ENCODE data around the gene SEC23IP. TPM values are rescaled to one million over a fixed set of nuclear protein-coding genes. Genes with fewer than 3 reads are reported as not detected.

The SEC23IP gene
- total RNA-seq, 2 donors from 2014 or later, result 14.5 to 16.4 TPM

- Histone ChIP-seq H3K27me3 (no peaks in the 10 kb centered on the region), H3K9me3 (no peaks in the 10 kb centered on the region), H3K4me3 (peak overlapping the region; percentile 82 to 99), H3K27ac (peak overlapping the region; percentile 89 to 92), H3K4me1 (peaks cover 6 to 51% of the 10 kb centered on the region in 2 donors), H3K36me3 (no peaks in the 10 kb centered on the region)
- DNase-seq (ENCODE audit: low spot score), result no peak
- TF ChIP-seq CTCF (IDR thresholded peaks at IDR 0.05), result no peak
Measured at GRCh38 chr10:119893074-119893473, 544 bp downstream of the SEC23IP start.

- no peaks in the 10 kb centered on the region for H3K9me3 ChIP-seq
- H3K27ac ChIP-seq, result no peak overlapping the region
- peaks cover 7% of the 10 kb centered on the region for H3K36me3 ChIP-seq
- peaks cover 6 to 51% of the 10 kb centered on the region in 2 donors for H3K4me1 ChIP-seq
- no peak for TF ChIP-seq CTCF (IDR thresholded peaks at IDR 0.05)
- peak overlapping the region in 1 of 2 donors; percentile 82 for H3K4me3 ChIP-seq
- no peak for DNase-seq (ENCODE audit: low spot score)
- no peaks in the 10 kb centered on the region for H3K27me3 ChIP-seq
Measured at GRCh38 chr10:119893845-119894427, 1.4 kb downstream of the SEC23IP start.

GRCh38 chr10:119896061-119896655 lies 3.6 kb downstream of the SEC23IP start:
- H3K9me3 ChIP-seq, result no peaks in the 10 kb centered on the region
- H3K4me3 ChIP-seq, result no peak overlapping the region
- peaks cover 6 to 51% of the 10 kb centered on the region in 2 donors for H3K4me1 ChIP-seq
- H3K36me3 ChIP-seq, result peaks cover 12% of the 10 kb centered on the region
- no peaks in the 10 kb centered on the region for H3K27me3 ChIP-seq
- TF ChIP-seq CTCF (IDR thresholded peaks at IDR 0.05), result no peak
- H3K27ac ChIP-seq, result peak overlapping the region; percentile 33 to 46
- no peak for DNase-seq (ENCODE audit: low spot score)

- Histone ChIP-seq H3K4me1 (peaks cover 6 to 45% of the 10 kb centered on the region in 2 donors), H3K27me3 (no peaks in the 10 kb centered on the region), H3K27ac (peak overlapping the region; percentile 33 to 46), H3K9me3 (no peaks in the 10 kb centered on the region), H3K36me3 (peaks cover 12% of the 10 kb centered on the region), H3K4me3 (no peak overlapping the region)
- no peak for TF ChIP-seq CTCF (IDR thresholded peaks at IDR 0.05)
- peak; percentile 74 for DNase-seq (ENCODE audit: low spot score)
Measured at GRCh38 chr10:119896937-119897770, 4.6 kb downstream of the SEC23IP start.

- H3K27ac ChIP-seq, result no peak overlapping the region
- peaks cover 22% of the 10 kb centered on the region for H3K36me3 ChIP-seq
- no peak for DNase-seq (ENCODE audit: low spot score)
- no peak overlapping the region for H3K4me3 ChIP-seq
- H3K9me3 ChIP-seq, result no peaks in the 10 kb centered on the region
- peaks cover 6 to 38% of the 10 kb centered on the region in 2 donors for H3K4me1 ChIP-seq
- TF ChIP-seq CTCF (IDR thresholded peaks at IDR 0.05), result no peak
- no peaks in the 10 kb centered on the region for H3K27me3 ChIP-seq
Measured at GRCh38 chr10:119898577-119898976, 6.0 kb downstream of the SEC23IP start.

Measured in right atrium auricular region (tissue), 2 donors.